H1 (cell line): Measurements from ENCODE around the gene MMP15. TPM values are rescaled to one million over a fixed set of nuclear protein-coding genes. Genes with fewer than 3 reads are reported as not detected.

ENCODE experiments used
- polyA plus RNA-seq, 7 experiments: library from polyadenylated mRNA; depleted of rRNA in 3 of 7; stranded (reverse) in 5 of 7; unstranded in 2 of 7; fragments of >200 nt in 5 of 7; fragments of 200-250 nt in 2 of 7; gene quantifications; 1 replicate in 5 of 7; 2 replicates in 1 of 7; 4 replicates in 1 of 7; pipeline versions ENCODE4 v1.2.1 to v1.2.3, GENCODE V29; 2011 to 2013; ENCODE audit warnings: missing spikeins in 2 of 7, mixed read lengths in 2 of 7
- total RNA-seq: library from RNA; stranded (reverse); fragmentation: NEBNext Ultra II Directional; extraction: Animal tissue kit (Norgen Biotek cat#: 25700); gene quantifications from 2 replicates; pipeline ENCODE4 v1.2.1, GENCODE V29; 2021
- TF ChIP-seq, protein P1 (sequence below), 3 experiments: IDR thresholded peaks; 1 replicate in 2 of 3; 2 replicates in 1 of 3; pipeline versions ENCODE4 v1.5.1 to v1.6.1; 2011; ENCODE audit warnings: low read length in 3 of 3, mild to moderate bottlenecking in 3 of 3, inconsistent platforms in 2 of 3, low read depth in 1 of 3, moderate library complexity in 1 of 3; ENCODE audit not compliant: insufficient read depth in 1 of 3; ENCODE audit errors: control extremely low read depth in 1 of 3

The MMP15 gene
- total and polyA plus RNA-seq, 2 of the 8 experiments (the other 6 are each of a cell fraction or from before 2014, with no cell fraction given): 38.5 to 42.2 TPM

DNA sequence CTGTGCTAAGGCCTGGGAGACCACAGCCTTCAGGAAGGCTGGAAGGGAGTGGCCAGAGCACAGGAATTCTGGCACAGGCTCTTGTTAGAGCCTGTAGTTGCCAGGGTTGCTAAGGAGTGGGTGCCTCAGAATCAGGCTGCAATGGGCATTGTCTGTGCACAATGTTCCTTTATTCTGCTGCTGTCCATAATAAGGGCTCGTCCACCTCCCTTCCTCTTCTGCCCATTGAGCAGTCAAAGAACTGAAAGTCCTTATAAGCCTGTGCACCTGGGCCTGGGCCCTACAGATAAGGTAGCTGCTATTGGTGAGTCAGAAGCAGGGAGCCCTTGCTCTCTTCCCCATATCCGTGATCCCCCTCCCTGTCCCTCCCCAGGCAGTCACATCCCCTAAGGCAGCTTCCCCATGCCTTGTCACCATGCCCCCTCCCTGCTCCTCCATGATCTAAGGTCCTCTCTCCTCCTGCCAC is 49.2 kb upstream of the MMP15 start (continued):
- TF ChIP-seq, protein P1, sequence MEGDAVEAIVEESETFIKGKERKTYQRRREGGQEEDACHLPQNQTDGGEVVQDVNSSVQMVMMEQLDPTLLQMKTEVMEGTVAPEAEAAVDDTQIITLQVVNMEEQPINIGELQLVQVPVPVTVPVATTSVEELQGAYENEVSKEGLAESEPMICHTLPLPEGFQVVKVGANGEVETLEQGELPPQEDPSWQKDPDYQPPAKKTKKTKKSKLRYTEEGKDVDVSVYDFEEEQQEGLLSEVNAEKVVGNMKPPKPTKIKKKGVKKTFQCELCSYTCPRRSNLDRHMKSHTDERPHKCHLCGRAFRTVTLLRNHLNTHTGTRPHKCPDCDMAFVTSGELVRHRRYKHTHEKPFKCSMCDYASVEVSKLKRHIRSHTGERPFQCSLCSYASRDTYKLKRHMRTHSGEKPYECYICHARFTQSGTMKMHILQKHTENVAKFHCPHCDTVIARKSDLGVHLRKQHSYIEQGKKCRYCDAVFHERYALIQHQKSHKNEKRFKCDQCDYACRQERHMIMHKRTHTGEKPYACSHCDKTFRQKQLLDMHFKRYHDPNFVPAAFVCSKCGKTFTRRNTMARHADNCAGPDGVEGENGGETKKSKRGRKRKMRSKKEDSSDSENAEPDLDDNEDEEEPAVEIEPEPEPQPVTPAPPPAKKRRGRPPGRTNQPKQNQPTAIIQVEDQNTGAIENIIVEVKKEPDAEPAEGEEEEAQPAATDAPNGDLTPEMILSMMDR (IDR thresholded peaks at IDR 0.05; ENCODE audit: control extremely low read depth in 1 of 3, insufficient read depth in 1 of 3, low read depth in 1 of 3, low read length in 3 of 3): no peak
